GM12878 (cell line): ENCODE data around the gene TXNIP.

Source experiments
- BCLAF1 ChIP-seq: fragments of 450-650 bp; IDR thresholded peaks from 2 replicates; pipeline ENCODE4 v1.6.1; 2017; ENCODE audit warnings: antibody characterized with exemption, mild to moderate bottlenecking, moderate library complexity
- NR2C2 ChIP-seq: IDR thresholded peaks from 2 replicates; pipeline ENCODE4 v1.6.1; 2011; ENCODE audit warnings: borderline replicate concordance, low read depth; ENCODE audit not compliant: control insufficient read depth, insufficient read length
- SREBF2 ChIP-seq: IDR thresholded peaks from 2 replicates; pipeline ENCODE4 v1.6.1; 2012; ENCODE audit warnings: mild to moderate bottlenecking, low read length
- USF2 ChIP-seq: IDR thresholded peaks from 2 replicates; pipeline ENCODE4 v1.6.1; 2011; ENCODE audit warnings: low read depth, low read length, improper control_type of control experiment, borderline replicate concordance
- TF ChIP-seq, protein P1 (sequence below), 3 experiments: IDR thresholded peaks in 2 of 3; conservative IDR thresholded peaks in 1 of 3; 2 replicates each; pipeline ENCODE4 v1.5.1; 2011; ENCODE audit warnings: low read depth in 3 of 3, low read length in 3 of 3, mild to moderate bottlenecking in 3 of 3, control low read depth in 2 of 3, moderate library complexity in 2 of 3, inconsistent platforms in 1 of 3, mixed read lengths in 1 of 3; ENCODE audit not compliant: control insufficient read depth in 2 of 3, insufficient read depth in 1 of 3; ENCODE audit errors: extremely low read depth in 1 of 3

- TF ChIP-seq BCLAF1: no peak
- no peak for TF ChIP-seq USF2
- TF ChIP-seq SREBF2: no peak
- TF ChIP-seq, protein P1, sequence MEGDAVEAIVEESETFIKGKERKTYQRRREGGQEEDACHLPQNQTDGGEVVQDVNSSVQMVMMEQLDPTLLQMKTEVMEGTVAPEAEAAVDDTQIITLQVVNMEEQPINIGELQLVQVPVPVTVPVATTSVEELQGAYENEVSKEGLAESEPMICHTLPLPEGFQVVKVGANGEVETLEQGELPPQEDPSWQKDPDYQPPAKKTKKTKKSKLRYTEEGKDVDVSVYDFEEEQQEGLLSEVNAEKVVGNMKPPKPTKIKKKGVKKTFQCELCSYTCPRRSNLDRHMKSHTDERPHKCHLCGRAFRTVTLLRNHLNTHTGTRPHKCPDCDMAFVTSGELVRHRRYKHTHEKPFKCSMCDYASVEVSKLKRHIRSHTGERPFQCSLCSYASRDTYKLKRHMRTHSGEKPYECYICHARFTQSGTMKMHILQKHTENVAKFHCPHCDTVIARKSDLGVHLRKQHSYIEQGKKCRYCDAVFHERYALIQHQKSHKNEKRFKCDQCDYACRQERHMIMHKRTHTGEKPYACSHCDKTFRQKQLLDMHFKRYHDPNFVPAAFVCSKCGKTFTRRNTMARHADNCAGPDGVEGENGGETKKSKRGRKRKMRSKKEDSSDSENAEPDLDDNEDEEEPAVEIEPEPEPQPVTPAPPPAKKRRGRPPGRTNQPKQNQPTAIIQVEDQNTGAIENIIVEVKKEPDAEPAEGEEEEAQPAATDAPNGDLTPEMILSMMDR (IDR thresholded peaks at IDR 0.05 in 2 of 3, conservative IDR thresholded peaks at IDR 0.05 in 1 of 3; ENCODE audit: control insufficient read depth in 2 of 3, extremely low read depth in 1 of 3, insufficient read depth in 1 of 3, low read depth in 3 of 3, low read length in 3 of 3): no peak
- TF ChIP-seq NR2C2: no peak
Measured at GRCh38 chr1:145955436-145955835, 40.9 kb downstream of the TXNIP start.
